ENCODE results near the gene FBXL7. TPM values are rescaled to one million over a fixed set of nuclear protein-coding genes. Genes with fewer than 3 reads are reported as not detected.

The FBXL7 gene
- polyA plus RNA-seq, 1 donor from 2014 or later, result 0.24 TPM

DNA sequence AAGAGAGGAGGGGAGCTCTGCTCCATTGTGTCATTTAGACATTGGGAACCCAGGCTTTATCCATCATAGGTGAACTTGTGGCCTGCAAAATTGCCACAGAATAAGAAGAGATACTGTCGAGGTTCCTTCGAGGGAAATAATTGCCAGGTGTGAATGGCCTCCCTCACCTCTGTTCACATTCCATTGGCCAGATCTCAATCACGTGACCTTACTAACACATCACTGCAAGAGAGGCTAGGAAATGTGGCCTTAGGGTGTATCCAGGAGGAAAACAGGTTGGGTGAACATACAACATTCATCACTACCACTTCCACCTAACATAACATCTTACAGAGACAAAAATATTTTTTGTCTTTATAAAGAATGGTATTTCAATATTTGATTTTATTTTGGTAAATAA is 182.1 kb downstream of the FBXL7 start:
- H3K4me2 ChIP-seq (ENCODE audit: low read length), result no peak overlapping the region
- H3K79me2 ChIP-seq (replicated peaks; ENCODE audit: insufficient read depth, low read length), result no peaks in the 10 kb centered on the region
- H3K9me2 ChIP-seq (ENCODE audit: insufficient read depth, low read length), result no peaks in the 10 kb centered on the region
- H3K9me3 ChIP-seq (ENCODE audit: low read length), result no peaks in the 10 kb centered on the region
- no peak overlapping the region for H3K27ac ChIP-seq (ENCODE audit: low read length)
- no peaks in the 10 kb centered on the region for H3K36me3 ChIP-seq (ENCODE audit: insufficient read depth, low read length)
- H3K27me3 ChIP-seq (ENCODE audit: insufficient read depth, low read depth, low read length), result no peaks in the 10 kb centered on the region
- no peak overlapping the region for H2AFZ ChIP-seq (ENCODE audit: low read depth, low read length)
- H4K20me1 ChIP-seq (ENCODE audit: insufficient read depth), result no peaks in the 10 kb centered on the region
- no peak overlapping the region for H3K4me3 ChIP-seq (ENCODE audit: low read length)
- H3K9ac ChIP-seq (ENCODE audit: low read length), result no peak overlapping the region
- H3F3A ChIP-seq (ENCODE audit: insufficient read depth, low read length, poor library complexity, severe bottlenecking), result no peaks in the 10 kb centered on the region
- no peak for TF ChIP-seq EP300 (conservative IDR thresholded peaks at IDR 0.05; ENCODE audit: poor library complexity, severe bottlenecking)
- no peak for TF ChIP-seq POLR2AphosphoS5 (IDR thresholded peaks at IDR 0.05)
- TF ChIP-seq SMC3 (conservative IDR thresholded peaks at IDR 0.05; ENCODE audit: poor library complexity), result no peak
- no peak for TF ChIP-seq MXI1 (conservative IDR thresholded peaks at IDR 0.05; ENCODE audit: poor library complexity, severe bottlenecking)
- no peak for TF ChIP-seq REST (IDR thresholded peaks at IDR 0.05; ENCODE audit: borderline replicate concordance)
- no peak for TF ChIP-seq RAD21 (conservative IDR thresholded peaks at IDR 0.05)
- no peak for TF ChIP-seq TAF1 (IDR thresholded peaks at IDR 0.05; ENCODE audit: low read depth)
- TF ChIP-seq, protein P1, sequence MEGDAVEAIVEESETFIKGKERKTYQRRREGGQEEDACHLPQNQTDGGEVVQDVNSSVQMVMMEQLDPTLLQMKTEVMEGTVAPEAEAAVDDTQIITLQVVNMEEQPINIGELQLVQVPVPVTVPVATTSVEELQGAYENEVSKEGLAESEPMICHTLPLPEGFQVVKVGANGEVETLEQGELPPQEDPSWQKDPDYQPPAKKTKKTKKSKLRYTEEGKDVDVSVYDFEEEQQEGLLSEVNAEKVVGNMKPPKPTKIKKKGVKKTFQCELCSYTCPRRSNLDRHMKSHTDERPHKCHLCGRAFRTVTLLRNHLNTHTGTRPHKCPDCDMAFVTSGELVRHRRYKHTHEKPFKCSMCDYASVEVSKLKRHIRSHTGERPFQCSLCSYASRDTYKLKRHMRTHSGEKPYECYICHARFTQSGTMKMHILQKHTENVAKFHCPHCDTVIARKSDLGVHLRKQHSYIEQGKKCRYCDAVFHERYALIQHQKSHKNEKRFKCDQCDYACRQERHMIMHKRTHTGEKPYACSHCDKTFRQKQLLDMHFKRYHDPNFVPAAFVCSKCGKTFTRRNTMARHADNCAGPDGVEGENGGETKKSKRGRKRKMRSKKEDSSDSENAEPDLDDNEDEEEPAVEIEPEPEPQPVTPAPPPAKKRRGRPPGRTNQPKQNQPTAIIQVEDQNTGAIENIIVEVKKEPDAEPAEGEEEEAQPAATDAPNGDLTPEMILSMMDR (IDR thresholded peaks at IDR 0.05; ENCODE audit: poor library complexity, severe bottlenecking), result no peak
- TF ChIP-seq EZH2 (IDR thresholded peaks at IDR 0.05; ENCODE audit: borderline replicate concordance, insufficient read depth, low read length, poor library complexity, severe bottlenecking), result no peak

DNA sequence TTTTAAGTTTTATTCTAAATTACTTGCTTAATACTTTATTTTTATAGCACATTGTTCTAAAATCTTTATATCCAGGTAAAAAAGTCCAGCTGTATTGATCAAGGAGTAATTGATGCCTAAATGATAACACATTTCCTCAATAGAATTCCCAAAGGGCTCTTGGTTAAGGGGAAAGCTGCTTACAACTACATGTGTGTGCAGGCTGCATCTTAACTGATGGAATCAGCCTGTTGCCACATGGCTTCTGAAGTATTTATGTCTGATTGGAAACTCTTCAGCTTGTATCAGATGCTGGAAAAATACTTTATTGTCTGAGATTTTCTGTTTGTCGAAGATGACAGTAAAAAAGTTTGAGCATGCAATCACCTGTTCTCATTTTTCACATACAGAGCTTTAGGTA is 182.6 kb downstream of the FBXL7 start:
- Histone ChIP-seq H3K9me2 (ENCODE audit: insufficient read depth, low read length) (no peaks in the 10 kb centered on the region), H3K27ac (ENCODE audit: low read length) (no peak overlapping the region), H2AFZ (ENCODE audit: low read depth, low read length) (no peak overlapping the region), H3K79me2 (replicated peaks; ENCODE audit: insufficient read depth, low read length) (no peaks in the 10 kb centered on the region), H4K20me1 (ENCODE audit: insufficient read depth) (no peaks in the 10 kb centered on the region), H3F3A (ENCODE audit: insufficient read depth, low read length, poor library complexity, severe bottlenecking) (no peaks in the 10 kb centered on the region), H3K4me2 (ENCODE audit: low read length) (no peak overlapping the region), H3K36me3 (ENCODE audit: insufficient read depth, low read length) (no peaks in the 10 kb centered on the region), H3K9ac (ENCODE audit: low read length) (no peak overlapping the region), H3K4me3 (ENCODE audit: low read length) (no peak overlapping the region), H3K27me3 (ENCODE audit: insufficient read depth, low read depth, low read length) (no peaks in the 10 kb centered on the region), H3K9me3 (ENCODE audit: low read length) (no peaks in the 10 kb centered on the region)
- no peak for TF ChIP-seq TAF1 (IDR thresholded peaks at IDR 0.05; ENCODE audit: low read depth)
- TF ChIP-seq MXI1 (conservative IDR thresholded peaks at IDR 0.05; ENCODE audit: poor library complexity, severe bottlenecking), result no peak
- TF ChIP-seq SMC3 (conservative IDR thresholded peaks at IDR 0.05; ENCODE audit: poor library complexity), result no peak
- no peak for TF ChIP-seq EP300 (conservative IDR thresholded peaks at IDR 0.05; ENCODE audit: poor library complexity, severe bottlenecking)
- no peak for TF ChIP-seq POLR2AphosphoS5 (IDR thresholded peaks at IDR 0.05)
- TF ChIP-seq, protein P1 (IDR thresholded peaks at IDR 0.05; ENCODE audit: poor library complexity, severe bottlenecking), result no peak
- TF ChIP-seq REST (IDR thresholded peaks at IDR 0.05; ENCODE audit: borderline replicate concordance), result no peak
- no peak for TF ChIP-seq RAD21 (conservative IDR thresholded peaks at IDR 0.05)
- TF ChIP-seq EZH2 (IDR thresholded peaks at IDR 0.05; ENCODE audit: borderline replicate concordance, insufficient read depth, low read length, poor library complexity, severe bottlenecking), result no peak
